Left renal pelvis (tissue), 4 donors: ENCODE data around the gene TMEM215. TPM values are rescaled to one million over a fixed set of nuclear protein-coding genes. Genes with fewer than 3 reads are reported as not detected.

ENCODE experiments used
- DNase-seq, 4 donors: peaks; one replicate each; pipeline ENCODE4 v3.0.0-alpha.2; 2013; ENCODE audit warnings: low read depth in 4 of 4, low spot score in 3 of 4
- polyA plus RNA-seq, 4 donors: library from polyadenylated mRNA; unstranded; fragments of 120-200 nt; gene quantifications; one replicate each; pipeline ENCODE4 v1.2.1, GENCODE V29; 2013; ENCODE audit not compliant: insufficient read length in 4 of 4

Gene TMEM215
- polyA plus RNA-seq, 4 donors = 0.23 to 4.4 (median 0.29) TPM

DNA sequence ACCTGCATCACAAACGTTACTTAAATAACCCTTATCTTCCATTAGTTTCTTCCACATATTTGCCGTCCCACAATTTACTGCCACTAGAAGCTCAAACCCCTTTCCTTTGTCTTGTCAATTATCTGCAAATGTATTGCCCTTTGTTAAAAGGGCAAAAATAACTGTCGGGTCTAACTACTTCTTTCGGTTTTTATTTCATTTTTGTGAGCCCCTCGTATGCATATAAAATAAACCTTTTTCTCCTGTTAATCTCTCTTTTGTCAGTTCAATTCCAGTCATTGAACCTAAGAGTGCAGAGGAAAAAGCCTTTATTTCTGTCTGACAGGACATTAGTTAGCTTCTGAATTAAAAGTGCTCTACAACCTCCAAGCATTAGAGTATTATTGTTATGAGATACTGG lies 45.5 kb downstream of the TMEM215 start:
- DNase-seq = no peak

DNA sequence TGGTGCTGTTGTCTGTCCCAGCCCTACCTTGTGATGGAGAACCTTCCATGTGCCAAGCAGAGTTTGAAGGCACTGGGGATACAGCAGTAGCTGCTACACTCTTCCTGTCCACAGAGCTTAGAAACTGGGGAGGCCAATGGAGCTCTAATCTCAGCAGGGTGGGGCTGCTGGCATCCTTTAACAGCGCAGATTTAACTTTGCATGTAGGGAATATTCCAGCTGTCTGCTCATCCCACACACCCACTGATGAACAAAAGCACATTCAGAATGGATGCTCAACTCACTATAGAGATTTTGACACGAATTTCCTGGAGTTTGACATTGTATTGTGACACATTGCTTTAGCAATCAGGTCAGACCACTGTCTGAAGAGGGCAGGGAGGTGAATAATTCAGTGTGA lies 49.0 kb downstream of the TMEM215 start:
- no peak for DNase-seq

Other genes starting within 250 kb of the TMEM215 start
- 10 to 100 TPM; 12.6 to 21.7 (median 17.0) TPM for gene SMIM27, start 231.2 kb upstream of the TMEM215 start, polyA plus RNA-seq
- gene TOPORS, start 231.0 kb upstream of the TMEM215 start, polyA plus RNA-seq = 10 to 100 TPM; 27.2 to 38.3 (median 32.0) TPM
- 10 to 100 TPM; 56.6 to 83.7 (median 74.5) TPM for gene NDUFB6, start 210.4 kb upstream of the TMEM215 start, polyA plus RNA-seq
- under 1 TPM; 0.03 to 0.10 (median 0.08) TPM for gene TAF1L, start 147.9 kb upstream of the TMEM215 start, polyA plus RNA-seq
- gene APTX, start 218.1 kb downstream of the TMEM215 start, polyA plus RNA-seq = 10 to 100 TPM; 28.7 to 49.8 (median 46.0) TPM
- 100 to 1,000 TPM; 216 to 271 (median 249) TPM for gene DNAJA1, start 241.7 kb downstream of the TMEM215 start, polyA plus RNA-seq